Ovary (tissue), 3 donors: ENCODE measurements around the gene RAPGEF2.

Source experiments
- CTCF ChIP-seq, 3 donors: fragments of 450-650 bp in 2 of 3; fragments of 200-600 bp in 1 of 3; IDR thresholded peaks; one replicate each; pipeline versions ENCODE4 v1.5.1 to v1.8.0; 2016 to 2022; ENCODE audit warnings: antibody characterized with exemption in 3 of 3, mild to moderate bottlenecking in 1 of 3
- EP300 ChIP-seq: sonication (generic); formaldehyde crosslinking; IDR thresholded peaks from one replicate; pipeline ENCODE4 v1.6.1; 2017; ENCODE audit warnings: antibody characterized with exemption
- POLR2A ChIP-seq: fragments of 450-650 bp; IDR thresholded peaks from one replicate; pipeline ENCODE4 v1.6.1; 2017; ENCODE audit warnings: antibody characterized with exemption, mild to moderate bottlenecking, moderate library complexity
- donor health status: DM: no; HTN: no; CAD: no.

- TF ChIP-seq CTCF (IDR thresholded peaks at IDR 0.05), result no peak
- TF ChIP-seq EP300, result no peak
- TF ChIP-seq POLR2A, result no peak
Observed at GRCh38 chr4:159151689-159152088, 48.8 kb downstream of the RAPGEF2 start.
